Brain microvascular endothelial cell (primary cell): Measurements from ENCODE around the gene AACS.

Experiments
- DNase-seq: peaks from one replicate; pipeline ENCODE4 v3.0.0-alpha.2; 2020
- H3K27ac ChIP-seq: fragments of 250-450 bp; sonication (Bioruptor Pico); 2 replicates; pipeline ENCODE4 v1.5.1; 2020; ENCODE audit warnings: mild to moderate bottlenecking, moderate library complexity
- H3K27me3 ChIP-seq: fragments of 250-450 bp; sonication (Bioruptor Pico); replicated peaks from 2 replicates; pipeline ENCODE4 v1.5.1; 2020; ENCODE audit warnings: mild to moderate bottlenecking
- H3K36me3 ChIP-seq: fragments of 250-450 bp; sonication (Bioruptor Pico); replicated peaks from 2 replicates; pipeline ENCODE4 v1.5.1; 2020; ENCODE audit warnings: mild to moderate bottlenecking
- H3K4me3 ChIP-seq: 2 replicates; pipeline ENCODE4 v1.5.1; 2011; ENCODE audit warnings: low read depth, mild to moderate bottlenecking, control low read depth, low read length, moderate library complexity
- in situ Hi-C: cut with HindIII; loops from 2 replicates; pipeline ENCODE4 v1.10.0; 2017; ENCODE audit warnings: low sequenced_read_pairs, low pct_ligation_motif_present
- TF ChIP-seq, protein P1 (sequence below): IDR thresholded peaks from 2 replicates; pipeline ENCODE4 v1.5.1; 2011; ENCODE audit warnings: low read depth, mild to moderate bottlenecking, moderate library complexity, low read length, control low read depth, inconsistent platforms; ENCODE audit errors: missing control alignments

AACS gene

GRCh38 chr12:125172231-125172850 lies 107.1 kb downstream of the AACS start:
- in situ Hi-C loops: no loop called here
- TF ChIP-seq, protein P1, sequence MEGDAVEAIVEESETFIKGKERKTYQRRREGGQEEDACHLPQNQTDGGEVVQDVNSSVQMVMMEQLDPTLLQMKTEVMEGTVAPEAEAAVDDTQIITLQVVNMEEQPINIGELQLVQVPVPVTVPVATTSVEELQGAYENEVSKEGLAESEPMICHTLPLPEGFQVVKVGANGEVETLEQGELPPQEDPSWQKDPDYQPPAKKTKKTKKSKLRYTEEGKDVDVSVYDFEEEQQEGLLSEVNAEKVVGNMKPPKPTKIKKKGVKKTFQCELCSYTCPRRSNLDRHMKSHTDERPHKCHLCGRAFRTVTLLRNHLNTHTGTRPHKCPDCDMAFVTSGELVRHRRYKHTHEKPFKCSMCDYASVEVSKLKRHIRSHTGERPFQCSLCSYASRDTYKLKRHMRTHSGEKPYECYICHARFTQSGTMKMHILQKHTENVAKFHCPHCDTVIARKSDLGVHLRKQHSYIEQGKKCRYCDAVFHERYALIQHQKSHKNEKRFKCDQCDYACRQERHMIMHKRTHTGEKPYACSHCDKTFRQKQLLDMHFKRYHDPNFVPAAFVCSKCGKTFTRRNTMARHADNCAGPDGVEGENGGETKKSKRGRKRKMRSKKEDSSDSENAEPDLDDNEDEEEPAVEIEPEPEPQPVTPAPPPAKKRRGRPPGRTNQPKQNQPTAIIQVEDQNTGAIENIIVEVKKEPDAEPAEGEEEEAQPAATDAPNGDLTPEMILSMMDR: no peak

GRCh38 chr12:125175576-125175975 lies 110.3 kb downstream of the AACS start:
- no peaks in the 10 kb centered on the region for H3K27me3 ChIP-seq
- DNase-seq: no peak
- in situ Hi-C loops: no loop called here
- TF ChIP-seq, protein P1: no peak
- H3K36me3 ChIP-seq: no peaks in the 10 kb centered on the region
- H3K27ac ChIP-seq: no peak overlapping the region
- no peak overlapping the region for H3K4me3 ChIP-seq

More at GRCh38 chr12:125172231-125172850, 107.1 kb downstream of the AACS start:
- no peaks in the 10 kb centered on the region for H3K36me3 ChIP-seq
- H3K27ac ChIP-seq: no peak overlapping the region
- no peak for DNase-seq
- no peak overlapping the region for H3K4me3 ChIP-seq
- H3K27me3 ChIP-seq: no peaks in the 10 kb centered on the region

DNA sequence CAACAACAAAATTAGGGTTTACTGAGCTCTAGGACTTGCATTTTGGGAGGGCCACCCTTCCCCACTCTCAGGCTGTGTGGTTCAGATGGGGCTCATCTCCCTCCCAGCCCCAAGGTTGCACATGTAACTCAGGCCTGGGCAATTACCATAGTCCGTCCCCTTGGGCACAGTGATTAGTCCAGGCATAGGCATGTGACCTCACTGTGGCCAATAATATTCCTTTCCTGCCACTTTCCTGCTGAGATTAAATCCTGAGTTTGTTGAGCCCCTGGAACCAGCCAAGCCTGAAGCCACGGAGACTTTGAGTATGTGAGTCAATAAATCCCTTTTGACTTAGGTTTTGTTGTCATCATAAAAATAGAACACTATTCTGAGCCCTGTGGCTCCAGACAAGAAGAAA lies 113.0 kb downstream of the AACS start:
- H3K27me3 ChIP-seq: no peaks in the 10 kb centered on the region

DNA sequence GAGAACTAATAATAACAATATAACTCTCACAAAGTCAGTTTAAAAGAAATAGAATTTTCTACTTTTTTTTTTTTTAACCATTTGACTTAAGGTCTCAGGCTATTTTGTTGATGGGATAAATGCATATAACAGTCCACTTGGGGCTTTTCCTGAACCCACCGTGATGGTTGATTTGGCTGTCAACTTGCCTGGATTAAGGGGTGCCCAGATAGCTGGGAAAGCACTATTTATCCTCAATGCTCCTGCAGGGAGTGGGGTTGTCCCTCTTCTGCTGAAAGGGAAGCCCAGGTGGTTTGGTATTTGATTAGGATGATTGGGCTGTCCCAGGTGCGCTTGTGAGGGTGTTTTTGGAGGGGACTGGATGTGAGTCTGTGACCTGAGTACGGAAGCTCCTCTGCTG lies 114.9 kb downstream of the AACS start:
- H3K4me3 ChIP-seq: no peak overlapping the region
- no peak for DNase-seq
- in situ Hi-C loops: no loop called here
- H3K27ac ChIP-seq: no peak overlapping the region
- H3K27me3 ChIP-seq: peaks cover 3% of the 10 kb centered on the region
- TF ChIP-seq, protein P1: no peak
- no peaks in the 10 kb centered on the region for H3K36me3 ChIP-seq

More for the DNA sequence above, 113.0 kb downstream of the AACS start:
- in situ Hi-C loops: no loop called here
- no peak overlapping the region for H3K4me3 ChIP-seq
- no peak for DNase-seq
- no peak overlapping the region for H3K27ac ChIP-seq
- TF ChIP-seq, protein P1: no peak
- no peaks in the 10 kb centered on the region for H3K36me3 ChIP-seq

GRCh38 chr12:125181107-125181506 lies 115.9 kb downstream of the AACS start:
- no peaks in the 10 kb centered on the region for H3K36me3 ChIP-seq
- H3K27ac ChIP-seq: no peak overlapping the region
- in situ Hi-C loops: no loop called here
- H3K27me3 ChIP-seq: peaks cover 7% of the 10 kb centered on the region
- H3K4me3 ChIP-seq: no peak overlapping the region
- TF ChIP-seq, protein P1: no peak
- no peak for DNase-seq
